Measurements from ENCODE around the gene OGFRL1. TPM values are rescaled to one million over a fixed set of nuclear protein-coding genes. Genes with fewer than 3 reads are reported as not detected.
"Not testable (repeated sequence)": the region's sequence is repeated elsewhere in the genome, so short reads cannot be mapped to it uniquely, and the experiment has no call there.

Gene OGFRL1
- total RNA-seq, 1 donor from 2014 or later, result 9.4 TPM

GRCh38 chr6:71258078-71258866 is 30.3 kb upstream of the OGFRL1 start:
- H3K27ac Mint-ChIP-seq, result no peak overlapping the region
- TF ChIP-seq, protein P1, sequence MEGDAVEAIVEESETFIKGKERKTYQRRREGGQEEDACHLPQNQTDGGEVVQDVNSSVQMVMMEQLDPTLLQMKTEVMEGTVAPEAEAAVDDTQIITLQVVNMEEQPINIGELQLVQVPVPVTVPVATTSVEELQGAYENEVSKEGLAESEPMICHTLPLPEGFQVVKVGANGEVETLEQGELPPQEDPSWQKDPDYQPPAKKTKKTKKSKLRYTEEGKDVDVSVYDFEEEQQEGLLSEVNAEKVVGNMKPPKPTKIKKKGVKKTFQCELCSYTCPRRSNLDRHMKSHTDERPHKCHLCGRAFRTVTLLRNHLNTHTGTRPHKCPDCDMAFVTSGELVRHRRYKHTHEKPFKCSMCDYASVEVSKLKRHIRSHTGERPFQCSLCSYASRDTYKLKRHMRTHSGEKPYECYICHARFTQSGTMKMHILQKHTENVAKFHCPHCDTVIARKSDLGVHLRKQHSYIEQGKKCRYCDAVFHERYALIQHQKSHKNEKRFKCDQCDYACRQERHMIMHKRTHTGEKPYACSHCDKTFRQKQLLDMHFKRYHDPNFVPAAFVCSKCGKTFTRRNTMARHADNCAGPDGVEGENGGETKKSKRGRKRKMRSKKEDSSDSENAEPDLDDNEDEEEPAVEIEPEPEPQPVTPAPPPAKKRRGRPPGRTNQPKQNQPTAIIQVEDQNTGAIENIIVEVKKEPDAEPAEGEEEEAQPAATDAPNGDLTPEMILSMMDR (IDR thresholded peaks at IDR 0.05; ENCODE audit: unreplicated experiment), result no peak
- peaks cover 2% of the 10 kb centered on the region for H3K9me3 Mint-ChIP-seq (ENCODE audit: low read depth)
- H3K36me3 Mint-ChIP-seq (ENCODE audit: insufficient read depth), result no peaks in the 10 kb centered on the region
- H3K4me3 Mint-ChIP-seq (ENCODE audit: low read depth), result no peak overlapping the region
- H3K27me3 Mint-ChIP-seq, result peaks cover 3% of the 10 kb centered on the region
- H3K4me1 Mint-ChIP-seq (ENCODE audit: low read depth), result no peaks in the 10 kb centered on the region
- no peak for DNase-seq (ENCODE audit: low spot score, unreplicated experiment)

DNA sequence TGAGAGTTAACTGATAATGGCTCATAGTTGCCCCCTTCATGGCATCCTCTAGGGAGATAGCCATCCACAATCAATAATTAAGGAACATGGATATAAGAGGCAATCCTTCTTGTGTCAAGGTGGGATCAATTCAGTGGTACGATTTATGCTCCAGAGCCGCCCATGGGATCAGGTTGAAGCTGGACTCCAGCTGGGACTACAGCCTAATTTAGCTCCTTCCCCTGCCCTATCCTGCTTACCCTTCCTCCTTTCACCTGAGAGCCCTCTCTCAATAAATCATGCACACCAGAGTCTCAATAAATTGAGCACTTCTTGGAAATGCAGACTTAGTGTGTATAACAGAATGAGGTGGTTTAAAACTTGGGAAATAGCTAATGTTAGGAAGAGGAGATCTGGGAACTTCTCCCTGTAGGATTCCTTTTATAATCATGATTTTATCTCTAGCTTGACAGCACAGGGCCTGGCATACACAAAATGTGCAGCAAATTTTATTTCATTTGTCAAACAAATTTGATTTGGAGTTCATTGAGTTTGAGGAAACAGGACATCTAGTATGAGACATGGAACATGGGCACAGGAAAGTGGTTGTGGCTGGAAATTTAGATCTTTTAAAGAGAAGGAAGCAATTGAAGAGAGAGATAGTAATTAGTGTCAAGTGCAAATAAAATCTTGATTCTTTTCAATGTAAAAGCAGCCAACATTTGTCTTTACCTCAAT is 28.6 kb upstream of the OGFRL1 start:
- H3K36me3 Mint-ChIP-seq (ENCODE audit: insufficient read depth), result no peaks in the 10 kb centered on the region

DNA sequence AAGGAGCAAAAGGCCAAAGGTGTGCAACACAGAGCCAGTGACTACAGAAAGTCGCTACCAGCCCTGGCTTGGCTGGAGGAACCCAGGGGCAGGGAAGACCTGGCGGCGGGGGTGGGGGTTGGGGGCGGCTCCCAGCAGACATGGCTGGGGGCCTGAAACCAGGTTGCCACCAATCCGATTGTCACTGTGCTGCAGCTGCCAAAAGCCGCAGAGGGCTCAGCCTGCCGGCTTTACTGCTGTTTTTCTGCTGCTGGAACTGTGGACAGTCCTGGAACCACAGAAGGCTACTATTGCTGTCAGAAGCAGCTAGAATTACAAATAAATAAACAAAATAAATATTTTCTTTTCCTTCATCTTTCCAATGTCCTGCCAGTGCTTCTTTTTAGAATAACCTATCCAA is 25.7 kb upstream of the OGFRL1 start:
- peaks cover 1% of the 10 kb centered on the region for H3K36me3 Mint-ChIP-seq (ENCODE audit: insufficient read depth)
- no peak overlapping the region for H3K4me3 Mint-ChIP-seq (ENCODE audit: low read depth)
- no peak overlapping the region for H3K27ac Mint-ChIP-seq
- no peak for DNase-seq (ENCODE audit: low spot score, unreplicated experiment)
- TF ChIP-seq, protein P1 (IDR thresholded peaks at IDR 0.05; ENCODE audit: unreplicated experiment), result no peak
- H3K4me1 Mint-ChIP-seq (ENCODE audit: low read depth), result peaks cover 4% of the 10 kb centered on the region
- peaks cover 5% of the 10 kb centered on the region for H3K9me3 Mint-ChIP-seq (ENCODE audit: low read depth)
- no peaks in the 10 kb centered on the region for H3K27me3 Mint-ChIP-seq

More for the DNA sequence above, 28.6 kb upstream of the OGFRL1 start:
- H3K27ac Mint-ChIP-seq, result no peak overlapping the region
- peaks cover 4% of the 10 kb centered on the region for H3K4me1 Mint-ChIP-seq (ENCODE audit: low read depth)
- no peak overlapping the region for H3K4me3 Mint-ChIP-seq (ENCODE audit: low read depth)
- no peak for DNase-seq (ENCODE audit: low spot score, unreplicated experiment)
- H3K9me3 Mint-ChIP-seq (ENCODE audit: low read depth), result peaks cover 2% of the 10 kb centered on the region
- TF ChIP-seq, protein P1 (IDR thresholded peaks at IDR 0.05; ENCODE audit: unreplicated experiment), result no peak
- peaks cover 3% of the 10 kb centered on the region for H3K27me3 Mint-ChIP-seq

GRCh38 chr6:71266392-71266791 is 22.2 kb upstream of the OGFRL1 start:
- H3K4me3 Mint-ChIP-seq (ENCODE audit: low read depth); DNase-seq (ENCODE audit: low spot score, unreplicated experiment); H3K4me1 Mint-ChIP-seq (ENCODE audit: low read depth); H3K27ac Mint-ChIP-seq; H3K27me3 Mint-ChIP-seq; H3K36me3 Mint-ChIP-seq (ENCODE audit: insufficient read depth): not testable (repeated sequence)
- peaks cover 13% of the 10 kb centered on the region for H3K9me3 Mint-ChIP-seq (ENCODE audit: low read depth)

- H3K9me3 Mint-ChIP-seq (ENCODE audit: low read depth), result peaks cover 18% of the 10 kb centered on the region
- no peaks in the 10 kb centered on the region for H3K27me3 Mint-ChIP-seq
- H3K4me3 Mint-ChIP-seq (ENCODE audit: low read depth), result no peak overlapping the region
- H3K4me1 Mint-ChIP-seq (ENCODE audit: low read depth), result no peaks in the 10 kb centered on the region
- no peak for DNase-seq (ENCODE audit: low spot score, unreplicated experiment)
- no peak overlapping the region for H3K27ac Mint-ChIP-seq
- H3K36me3 Mint-ChIP-seq (ENCODE audit: insufficient read depth), result peaks cover 7% of the 10 kb centered on the region
- TF ChIP-seq, protein P1 (IDR thresholded peaks at IDR 0.05; ENCODE audit: unreplicated experiment), result no peak
Observed at GRCh38 chr6:71268735-71269437, 19.7 kb upstream of the OGFRL1 start.

All from progenitor cell of endocrine pancreas (in vitro differentiated cells).